MCF 10A (cell line): ENCODE measurements around the gene ESPNL. TPM values are rescaled to one million over a fixed set of nuclear protein-coding genes. Genes with fewer than 3 reads are reported as not detected.
A peak's percentile ranks its signal among the peaks of the same experiment; 100 is the strongest.

ENCODE experiments used
- BruUV-seq: library from RNA; stranded (reverse); fragments of 400-500 nt; replicated peaks from 2 replicates; lab custom pipeline; 2021; lab: Mats Ljungman, UMichigan
- CTCF ChIA-PET: fragments of 300-600 bp; sonication (Branson Sonifier 250); formaldehyde crosslinking; extraction: SDS; loops from one replicate; lab custom pipeline; 2021; ENCODE audit warnings: antibody characterized with exemption, inconsistent platforms; lab: Yijun Ruan, JAX
- POLR2A ChIA-PET: fragments of 300-600, 350-650 bp; sonication (Branson Sonifier 250); formaldehyde crosslinking; extraction: SDS; loops from one replicate; lab custom pipeline; 2020; ENCODE audit warnings: antibody characterized with exemption, inconsistent platforms; lab: Yijun Ruan, JAX
- DNase-seq: peaks from one replicate; pipeline ENCODE4 v3.0.0-alpha.2; 2018; ENCODE audit not compliant: unreplicated experiment
- H3K27ac Mint-ChIP-seq: one replicate; pipeline ENCODE4 v1.8.0; 2022; ENCODE audit warnings: mild to moderate bottlenecking, low read depth, mixed read lengths; ENCODE audit not compliant: unreplicated experiment
- H3K27me3 Mint-ChIP-seq: one replicate; pipeline ENCODE4 v1.8.0; 2022; ENCODE audit warnings: mixed read lengths; ENCODE audit not compliant: insufficient read depth, unreplicated experiment
- H3K36me3 Mint-ChIP-seq: one replicate; pipeline ENCODE4 v1.8.0; 2022; ENCODE audit warnings: mild to moderate bottlenecking, moderate library complexity, mixed read lengths; ENCODE audit not compliant: insufficient read depth, unreplicated experiment
- H3K4me1 Mint-ChIP-seq: one replicate; pipeline ENCODE4 v1.8.0; 2022; ENCODE audit warnings: mixed read lengths; ENCODE audit not compliant: insufficient read depth, unreplicated experiment
- H3K4me3 Mint-ChIP-seq: one replicate; pipeline ENCODE4 v1.8.0; 2022; ENCODE audit warnings: mild to moderate bottlenecking, moderate library complexity, mixed read lengths; ENCODE audit not compliant: unreplicated experiment
- H3K9me3 Mint-ChIP-seq: one replicate; pipeline ENCODE4 v1.8.0; 2022; ENCODE audit warnings: mixed read lengths; ENCODE audit not compliant: unreplicated experiment
- CTCF ChIP-seq: fragments of 200-600 bp; IDR thresholded peaks from one replicate; pipeline ENCODE4 v1.8.0; 2022; ENCODE audit warnings: antibody characterized with exemption, mild to moderate bottlenecking; ENCODE audit not compliant: unreplicated experiment
- intact Hi-C: fragments of 100-400 bp; cut with micrococcal nuclease; formaldehyde crosslinking; loops from 2 replicates; pipeline ENCODE4 v1.14.1; 2022
- total RNA-seq: library from RNA; stranded (reverse); gene quantifications from 2 replicates; pipeline ENCODE4 v1.2.3, GENCODE V29; 2022

The ESPNL gene
- total RNA-seq, 1 experiment from 2014 or later, result not detected

- Mint-ChIP-seq H3K27ac (no peak overlapping the region), H3K9me3 (no peaks in the 10 kb centered on the region), H3K4me3 (no peak overlapping the region), H3K4me1 (peaks cover 5% of the 10 kb centered on the region), H3K36me3 (no peaks in the 10 kb centered on the region), H3K27me3 (no peaks in the 10 kb centered on the region)
- intact Hi-C loops, result no loop called here
- no peak for TF ChIP-seq CTCF
- CTCF ChIA-PET, result interaction anchor here (0.6 kb wide), 1 partner anchor 22 kb away, joined by 3 read pairs; no protein-coding TSS in a partner anchor
- BruUV-seq, result no TSS peak
- POLR2A ChIA-PET, result interaction anchor here (1.1 kb wide), 1 partner anchor 14 kb away, joined by 3 read pairs; no protein-coding TSS in a partner anchor
- DNase-seq, result no peak
Measured at GRCh38 chr2:238155761-238156694, 55.9 kb downstream of the ESPNL start.

GRCh38 chr2:238157506-238158017 is 57.4 kb downstream of the ESPNL start:
- ChIA-PET CTCF (interaction anchor here (0.6 kb wide), 1 partner anchor 249 kb away, joined by 3 read pairs; no protein-coding TSS in a partner anchor), POLR2A (no interaction called here)
- Mint-ChIP-seq H3K9me3 (no peaks in the 10 kb centered on the region), H3K36me3 (no peaks in the 10 kb centered on the region), H3K4me3 (no peak overlapping the region), H3K4me1 (peaks cover 5% of the 10 kb centered on the region), H3K27ac (no peak overlapping the region), H3K27me3 (no peaks in the 10 kb centered on the region)
- intact Hi-C loops, result loop anchor here (2.0 kb wide), 1 partner anchor 299 kb away; the partner anchor contains the start of gene RAMP1
- BruUV-seq, result no TSS peak
- no peak for TF ChIP-seq CTCF
- DNase-seq, result no peak

GRCh38 chr2:238158018-238158508 is 57.9 kb downstream of the ESPNL start:
- intact Hi-C loops, result loop anchor here (2.0 kb wide), 1 partner anchor 299 kb away; the partner anchor contains the start of gene RAMP1
- no peak for DNase-seq
- POLR2A ChIA-PET, result no interaction called here
- no peaks in the 10 kb centered on the region for H3K27me3 Mint-ChIP-seq
- no peaks in the 10 kb centered on the region for H3K9me3 Mint-ChIP-seq
- peaks cover 5% of the 10 kb centered on the region for H3K4me1 Mint-ChIP-seq
- no peak overlapping the region for H3K27ac Mint-ChIP-seq
- H3K36me3 Mint-ChIP-seq, result no peaks in the 10 kb centered on the region
- CTCF ChIA-PET, result no interaction called here
- H3K4me3 Mint-ChIP-seq, result peak overlapping the region; percentile 6
- no TSS peak for BruUV-seq
- no peak for TF ChIP-seq CTCF

GRCh38 chr2:238158509-238159070 is 58.5 kb downstream of the ESPNL start, which contains the start of gene ERFE:
ERFE (plus strand) TSS chr2:238158970; CDS start chr2:238159008, 38 bp downstream.
- no TSS peak for BruUV-seq
- Mint-ChIP-seq H3K27me3 (no peaks in the 10 kb centered on the region), H3K4me1 (peaks cover 5% of the 10 kb centered on the region), H3K36me3 (no peaks in the 10 kb centered on the region), H3K9me3 (no peaks in the 10 kb centered on the region), H3K27ac (no peak within 1 kb of the TSS), H3K4me3 (peak within 1 kb of the TSS; percentile 62)
- intact Hi-C loops, result loop anchor here (2.0 kb wide), 1 partner anchor 300 kb away; the partner anchor contains the start of gene RAMP1
- peak; percentile 58 for DNase-seq
- ChIA-PET CTCF (no interaction called here), POLR2A (no interaction called here)
- peak; percentile 67 for TF ChIP-seq CTCF
